IPS-18c (cell line): ENCODE data around the gene UQCC2.

Source experiments
- H3K4me3 ChIP-seq: 2 replicates; pipeline ENCODE4 v1.7.0; 2013; ENCODE audit warnings: low read depth, mild to moderate bottlenecking, low read length, moderate library complexity; ENCODE audit not compliant: insufficient read depth
- H3K9me3 ChIP-seq: one replicate; pipeline ENCODE4 v1.6.1; 2013; ENCODE audit warnings: mild to moderate bottlenecking, low read length, moderate library complexity; ENCODE audit not compliant: control insufficient read depth, insufficient read depth

Gene UQCC2

DNA sequence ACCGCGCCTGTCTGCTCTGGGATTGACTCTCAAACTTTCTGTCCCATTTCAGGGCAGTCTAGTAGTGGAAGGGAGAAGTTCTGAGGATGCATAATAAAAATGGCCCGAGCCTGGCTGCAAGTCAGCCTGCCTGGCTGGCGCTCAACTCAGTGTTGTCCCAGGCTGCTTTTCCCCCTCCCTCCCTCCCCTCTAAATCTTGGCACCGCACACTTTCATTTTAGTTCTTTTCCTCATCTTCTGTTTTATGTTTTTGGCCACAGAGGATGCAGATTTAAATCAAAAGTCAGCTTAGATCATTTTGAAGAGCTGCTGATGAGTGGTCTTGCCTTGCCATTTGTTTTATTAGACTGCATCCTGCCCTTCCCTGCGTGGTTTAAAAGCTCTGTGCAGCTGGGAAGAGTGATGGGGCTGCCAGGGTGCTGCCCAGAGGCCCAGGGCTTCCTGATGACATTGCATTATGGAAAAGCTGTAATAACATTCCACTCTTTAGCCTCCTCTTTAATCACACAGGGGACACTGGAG, 6.5 kb upstream of the UQCC2 start:
- Histone ChIP-seq H3K4me3 (no peak overlapping the region), H3K9me3 (no peaks in the 10 kb centered on the region)

DNA sequence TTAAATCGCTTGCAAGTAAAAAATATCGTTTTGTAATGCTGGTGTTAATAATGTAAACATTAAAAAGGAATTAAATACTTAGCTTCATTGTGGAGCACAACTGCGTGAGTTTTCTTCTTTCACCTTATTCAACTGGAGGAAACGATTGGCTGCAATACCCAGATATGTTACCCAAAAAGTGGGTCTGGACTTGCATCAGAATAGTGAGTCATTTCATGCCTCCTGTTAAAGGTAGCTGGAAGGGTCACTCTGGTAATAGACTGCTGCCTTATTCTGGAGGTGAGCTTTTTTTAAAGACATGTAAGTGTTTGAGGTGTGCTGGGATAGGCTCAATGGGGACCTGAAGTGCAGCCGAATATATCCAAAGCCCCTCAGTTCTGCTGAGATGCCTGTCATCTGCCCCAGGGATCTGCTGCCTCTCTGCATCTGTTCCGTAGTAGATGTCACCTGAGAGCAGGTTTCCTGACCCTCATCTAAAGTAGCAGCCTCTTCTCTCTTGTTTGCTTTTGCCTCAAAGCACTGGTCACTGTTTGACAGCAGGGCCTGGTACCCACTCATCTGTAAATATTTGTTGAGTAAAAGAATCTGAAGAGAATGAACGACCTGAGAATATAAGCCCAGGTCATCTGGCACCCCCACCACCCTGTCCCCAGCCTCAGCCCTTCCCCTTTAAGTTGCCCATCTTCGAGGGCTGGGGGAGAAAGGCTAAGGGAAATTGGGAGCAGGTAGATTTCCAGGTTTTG, 5.6 kb upstream of the UQCC2 start:
- Histone ChIP-seq H3K4me3 (no peak overlapping the region), H3K9me3 (no peaks in the 10 kb centered on the region)

DNA sequence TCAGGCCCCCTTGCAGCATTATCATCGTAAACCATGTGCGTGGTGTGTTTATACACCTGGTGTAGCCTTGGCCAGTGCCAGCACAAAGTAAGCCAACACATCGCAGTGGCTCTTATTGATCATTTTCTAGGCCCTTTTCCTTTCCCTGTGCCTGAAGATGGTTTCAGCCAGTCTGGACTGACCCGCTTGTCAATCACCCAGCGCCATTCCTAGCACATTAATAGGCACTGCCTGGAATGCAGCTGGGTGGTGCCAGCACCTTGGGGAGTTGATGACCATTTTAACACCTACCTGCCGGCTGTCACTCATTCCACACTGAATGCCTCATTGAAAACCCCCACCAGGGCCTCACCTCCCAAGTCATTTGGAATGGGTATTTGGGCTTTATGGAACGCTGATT, 4.9 kb upstream of the UQCC2 start:
- no peaks in the 10 kb centered on the region for H3K9me3 ChIP-seq
- H3K4me3 ChIP-seq = no peak overlapping the region

DNA sequence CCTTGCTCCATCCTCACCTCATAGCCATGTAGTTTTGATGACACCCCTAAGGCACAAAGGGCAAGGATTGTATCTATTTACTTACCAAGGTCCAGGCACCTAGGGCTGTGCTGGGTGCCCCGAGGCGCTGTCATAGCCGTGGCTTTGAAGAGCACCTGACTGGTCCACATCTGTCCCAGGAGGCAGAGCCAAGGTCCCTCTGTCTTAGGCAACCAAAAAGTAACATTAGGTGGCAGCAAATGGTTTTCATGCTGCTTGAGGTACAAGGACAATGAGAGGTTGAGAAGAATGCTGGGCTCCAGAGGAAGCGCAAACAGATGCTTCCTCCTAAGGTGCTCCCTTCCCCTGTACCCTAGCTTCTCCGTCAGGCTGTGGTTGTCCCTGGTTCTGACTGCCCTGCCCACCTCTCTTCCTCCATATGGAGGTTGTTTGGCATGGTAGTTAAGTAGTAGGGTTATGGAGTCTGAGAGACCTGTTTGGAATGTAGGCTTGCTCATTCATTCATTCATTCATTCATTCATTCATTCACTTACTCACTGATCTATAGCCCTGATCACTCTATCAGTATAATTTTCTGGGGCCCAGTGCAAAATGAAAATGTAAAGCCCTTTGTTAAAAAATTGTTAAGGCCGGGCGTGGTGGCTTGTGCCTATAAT, 3.0 kb upstream of the UQCC2 start:
- Histone ChIP-seq H3K4me3 (no peak overlapping the region), H3K9me3 (no peaks in the 10 kb centered on the region)

DNA sequence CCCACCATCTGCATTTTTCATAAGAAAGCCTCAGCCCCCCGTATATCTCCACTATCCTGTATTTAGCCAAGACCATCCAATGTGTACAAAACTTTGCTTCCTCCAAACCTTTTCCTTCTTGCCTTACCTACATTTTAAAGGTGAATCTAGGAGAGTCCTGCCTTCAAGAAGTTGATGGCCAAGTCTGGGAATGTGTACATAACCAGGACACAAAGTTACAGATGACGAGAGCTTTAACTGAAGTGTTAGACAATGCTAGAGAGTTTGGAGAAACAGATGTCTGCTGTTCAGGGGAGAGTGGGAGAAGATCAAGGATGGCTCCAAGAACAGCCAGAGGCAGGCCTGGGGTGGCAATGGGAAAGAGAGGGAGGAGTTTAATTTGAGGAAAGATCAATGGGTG, 2.3 kb upstream of the UQCC2 start:
- Histone ChIP-seq H3K9me3 (no peaks in the 10 kb centered on the region), H3K4me3 (no peak overlapping the region)

DNA sequence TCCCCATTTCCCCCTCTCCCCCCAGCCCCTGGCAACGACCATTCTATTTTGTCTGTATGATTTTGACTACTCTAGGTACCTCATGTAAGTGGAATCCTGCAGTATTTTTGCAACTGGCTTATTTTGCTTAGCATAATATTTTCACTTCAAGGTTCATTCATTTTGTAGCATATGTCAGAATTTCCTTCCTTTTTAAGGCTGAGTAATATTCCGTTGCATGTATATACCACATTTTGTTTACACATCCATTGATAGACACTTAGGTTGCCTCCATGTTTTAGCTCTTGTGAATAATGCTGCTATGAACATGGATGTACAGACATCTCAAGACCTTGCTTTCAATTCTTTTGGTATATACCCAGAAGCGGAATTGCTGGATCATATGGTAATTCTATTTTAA, 1.4 kb upstream of the UQCC2 start:
- no peak overlapping the region for H3K4me3 ChIP-seq

DNA sequence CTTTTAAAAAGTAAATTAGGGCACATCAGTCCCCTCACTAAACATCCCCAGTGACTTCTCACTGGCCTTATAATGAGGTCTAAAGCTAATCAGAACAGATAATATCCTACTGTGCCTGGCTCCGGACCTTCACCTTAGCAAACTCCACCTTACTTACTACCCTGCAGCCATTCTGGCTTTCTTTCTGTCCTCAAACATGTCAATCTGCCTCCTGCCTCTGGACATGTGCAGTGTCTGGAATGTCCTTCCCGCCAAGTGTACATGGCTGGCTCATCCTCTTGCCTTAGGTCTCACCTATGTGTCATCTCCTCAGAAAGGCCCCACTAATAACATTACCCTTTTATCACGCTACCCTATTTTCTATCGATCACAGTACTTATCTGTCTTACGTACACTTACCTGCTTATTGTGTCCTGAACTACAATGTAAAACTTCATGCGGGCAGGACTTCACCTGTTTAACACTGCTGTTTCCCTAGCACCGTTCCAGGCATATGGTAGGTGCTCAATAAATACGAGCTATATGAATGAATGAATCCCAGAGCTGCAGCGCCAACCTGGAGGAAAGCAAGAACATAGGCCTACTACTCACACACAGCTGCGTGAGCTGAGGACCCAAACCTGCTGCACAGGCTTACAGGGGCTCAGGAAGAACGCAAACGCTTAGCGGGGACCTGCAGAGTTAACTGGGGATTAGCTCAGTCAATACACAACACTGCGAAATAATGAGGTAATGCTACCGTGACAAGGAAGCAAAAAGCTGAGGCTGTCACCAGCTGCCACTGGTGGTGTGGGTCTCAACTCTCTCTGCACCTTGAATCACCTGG, 991 bp downstream of the UQCC2 start:
- peak overlapping the region; percentile 96 for H3K4me3 ChIP-seq
- H3K9me3 ChIP-seq = no peaks in the 10 kb centered on the region

More for the DNA sequence above, 1.4 kb upstream of the UQCC2 start:
- H3K9me3 ChIP-seq = no peaks in the 10 kb centered on the region

DNA sequence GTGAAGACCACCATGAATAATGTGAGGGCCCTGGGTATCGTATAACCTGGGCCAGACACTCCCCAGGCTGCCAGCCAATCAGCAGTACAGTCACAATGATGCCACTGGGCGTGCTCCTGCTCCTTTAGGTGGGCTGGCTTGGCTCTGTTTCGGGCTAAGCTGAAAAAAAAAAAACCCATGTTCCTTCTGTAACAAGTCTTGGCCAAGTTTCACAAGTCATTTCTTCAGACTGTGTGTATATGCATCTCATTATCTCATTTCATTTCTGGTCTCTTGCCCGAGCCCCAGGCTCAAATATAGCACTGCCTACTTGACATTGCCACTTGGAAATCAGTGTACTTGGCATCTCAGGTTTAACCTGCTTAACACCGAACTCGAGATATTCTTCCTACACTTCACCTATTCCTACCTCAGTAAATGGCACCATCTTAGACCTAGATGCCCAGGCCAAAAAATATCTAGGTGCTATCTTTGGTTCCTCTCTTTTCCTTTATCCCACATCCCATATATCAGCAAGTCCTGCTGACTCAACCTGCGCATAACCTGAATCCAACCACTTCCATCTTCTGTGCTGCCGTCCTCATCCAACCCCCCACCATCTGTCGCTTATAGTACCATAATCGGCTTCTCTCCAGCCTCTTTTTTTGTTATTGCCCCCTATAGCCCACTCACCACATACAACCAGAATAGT, 1.8 kb downstream of the UQCC2 start:
- Histone ChIP-seq H3K4me3 (no peak overlapping the region), H3K9me3 (no peaks in the 10 kb centered on the region)

DNA sequence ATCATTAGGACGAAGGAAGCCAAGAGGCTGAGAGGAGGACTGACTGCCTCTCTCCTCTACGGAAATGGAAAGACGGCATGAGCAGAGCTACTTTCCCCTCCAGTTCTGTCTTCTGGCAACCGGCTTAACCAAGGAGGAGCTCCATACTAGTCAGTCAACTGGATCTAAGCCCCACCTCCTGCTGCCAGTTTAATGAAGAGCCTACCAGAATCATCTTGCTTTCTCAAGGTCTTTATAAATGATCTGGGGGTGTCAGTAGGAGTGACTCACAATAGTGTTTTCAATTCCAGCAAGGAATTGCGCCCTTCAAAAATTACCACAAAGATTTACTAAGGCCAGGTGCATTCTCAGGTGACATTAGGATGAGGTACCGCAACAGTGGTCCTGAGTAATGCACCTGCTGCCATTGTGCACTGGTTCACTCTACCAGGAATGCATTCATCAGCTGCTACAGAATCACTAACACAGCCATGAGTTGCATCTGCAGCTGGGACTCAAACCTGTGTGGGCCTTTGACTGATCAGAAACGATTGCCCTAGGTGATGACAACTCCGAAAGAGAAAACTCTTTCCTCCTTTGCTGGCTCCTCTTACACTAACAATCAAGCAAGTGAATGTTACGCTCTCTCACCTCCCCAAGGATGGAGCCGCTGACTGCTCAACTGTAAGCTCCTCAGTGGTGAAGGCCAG, 2.8 kb downstream of the UQCC2 start:
- Histone ChIP-seq H3K4me3 (no peak overlapping the region), H3K9me3 (no peaks in the 10 kb centered on the region)

DNA sequence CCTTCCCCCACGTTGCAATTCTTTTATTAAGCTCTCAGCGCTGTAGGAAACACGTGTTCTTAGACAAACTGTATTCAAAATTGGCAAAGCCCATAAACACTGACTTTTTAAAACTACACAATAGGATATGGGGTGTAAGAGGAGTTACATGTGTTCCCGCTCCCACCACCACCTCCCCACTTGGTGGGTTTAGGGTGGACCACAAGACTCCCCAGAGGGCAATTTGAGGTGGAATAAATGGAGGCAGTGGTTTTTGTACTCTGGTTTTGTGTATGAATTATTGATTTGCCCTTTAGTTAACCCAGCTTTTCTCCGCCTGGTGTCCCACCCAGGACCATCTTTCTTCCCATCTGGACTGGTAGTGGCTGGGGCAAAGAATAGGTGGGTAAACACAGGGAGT, 3.7 kb downstream of the UQCC2 start:
- Histone ChIP-seq H3K9me3 (no peaks in the 10 kb centered on the region), H3K4me3 (no peak overlapping the region)

DNA sequence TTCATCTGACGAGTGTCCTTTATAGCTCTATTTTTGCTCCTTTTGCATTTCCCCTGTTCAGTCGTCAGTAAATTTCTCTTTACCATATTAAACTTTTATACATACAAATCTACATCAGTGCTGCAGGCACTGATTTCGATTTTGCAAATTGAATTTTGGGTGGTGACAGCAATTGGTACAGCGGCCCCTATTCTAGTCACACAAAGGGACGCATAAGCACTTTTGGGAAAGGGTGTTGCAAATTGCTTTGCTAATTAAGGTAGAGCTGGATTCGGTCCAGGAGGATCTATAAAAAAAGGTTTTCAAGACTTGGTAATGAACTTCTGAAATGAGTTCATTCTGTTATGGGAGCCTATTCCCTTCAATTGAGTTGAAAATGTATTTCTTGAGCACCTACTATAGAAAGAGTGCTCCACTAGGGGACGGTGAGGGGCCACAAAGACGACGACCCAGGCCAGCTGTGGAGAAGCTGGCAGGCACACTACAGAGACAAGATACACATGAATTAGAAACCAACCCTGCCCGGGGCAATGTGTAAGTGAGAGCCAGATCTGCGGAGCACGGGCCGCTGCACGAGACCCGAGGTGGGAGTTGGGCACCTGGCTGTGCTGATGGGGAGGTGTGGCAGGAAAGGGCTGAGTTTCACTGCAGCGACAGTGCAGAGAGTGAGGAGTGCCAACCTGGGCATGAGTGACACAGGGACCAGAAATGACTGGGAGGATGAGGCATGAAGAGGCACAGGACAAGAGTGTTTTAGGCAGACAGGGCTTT, 5.4 kb downstream of the UQCC2 start:
- H3K9me3 ChIP-seq = no peaks in the 10 kb centered on the region
- no peak overlapping the region for H3K4me3 ChIP-seq

DNA sequence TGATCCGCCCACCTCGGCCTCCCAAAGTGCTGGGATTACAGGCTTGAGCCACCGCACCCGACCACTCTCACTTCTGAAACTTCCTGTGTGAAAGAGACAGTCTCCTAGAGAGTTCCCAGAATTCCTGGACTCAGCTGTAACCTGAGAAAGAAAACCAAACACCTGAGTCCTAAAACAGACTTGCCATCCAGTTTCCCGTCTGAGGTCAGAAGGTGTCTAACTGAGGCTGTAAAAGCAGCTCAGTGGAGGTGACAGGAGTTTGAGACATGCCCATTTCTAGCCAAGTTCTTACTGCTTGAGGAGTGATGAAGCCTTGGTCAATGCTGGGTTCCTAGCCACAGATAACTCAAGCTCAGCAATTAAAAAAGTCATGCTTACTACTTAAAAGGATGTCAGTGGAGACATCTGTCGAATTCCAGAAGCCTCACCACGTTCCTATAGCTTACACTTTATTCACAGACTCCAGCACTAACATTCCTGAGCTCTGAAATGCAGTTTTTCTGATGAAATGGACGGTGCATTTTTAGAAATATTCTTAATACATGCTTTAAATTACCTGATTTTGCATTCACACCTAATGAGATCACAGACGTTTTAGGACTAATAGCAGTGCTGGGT, 6.1 kb downstream of the UQCC2 start:
- H3K9me3 ChIP-seq = no peaks in the 10 kb centered on the region
- H3K4me3 ChIP-seq = no peak overlapping the region

DNA sequence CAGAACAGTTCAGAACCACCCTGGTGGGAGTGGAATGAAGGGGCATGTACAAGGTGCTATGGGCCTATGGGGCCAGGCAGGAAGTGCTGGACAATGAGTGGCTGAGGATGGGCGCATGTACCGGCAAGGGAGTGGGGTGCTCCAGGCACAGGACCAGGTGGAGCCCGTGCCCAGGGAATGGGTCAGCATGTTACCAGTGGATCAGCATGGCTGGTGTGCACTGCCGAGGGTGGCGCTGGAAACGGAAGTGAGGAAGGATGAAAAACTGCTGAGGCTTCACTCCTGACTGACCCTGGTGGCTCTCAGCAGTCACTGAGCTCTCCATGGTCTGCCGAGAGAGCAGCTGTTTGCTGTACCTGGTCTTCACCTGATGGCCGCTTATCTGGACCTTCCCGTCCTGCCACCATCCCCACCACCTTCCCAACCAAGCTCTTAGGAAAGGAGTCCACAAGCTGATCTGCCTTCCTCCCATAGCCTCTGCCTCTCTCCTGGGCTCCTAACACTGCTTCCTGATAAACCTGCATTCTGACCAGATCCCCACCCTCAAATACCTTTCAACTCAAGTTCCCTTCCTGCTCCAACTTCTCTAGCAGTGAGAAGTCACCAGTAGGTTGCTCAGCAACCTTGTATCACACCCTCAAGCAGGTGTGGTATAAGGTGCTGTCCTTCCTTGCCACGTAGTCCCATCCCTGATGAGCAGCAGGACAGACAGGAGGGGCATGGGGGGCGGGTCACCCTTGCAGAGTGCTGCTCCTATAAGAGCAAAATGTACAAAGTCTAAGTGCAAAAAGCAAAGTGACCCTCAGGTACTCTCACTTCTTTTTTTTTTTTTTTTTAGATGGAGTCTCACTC, 7.1 kb downstream of the UQCC2 start:
- Histone ChIP-seq H3K4me3 (no peak overlapping the region), H3K9me3 (no peaks in the 10 kb centered on the region)

DNA sequence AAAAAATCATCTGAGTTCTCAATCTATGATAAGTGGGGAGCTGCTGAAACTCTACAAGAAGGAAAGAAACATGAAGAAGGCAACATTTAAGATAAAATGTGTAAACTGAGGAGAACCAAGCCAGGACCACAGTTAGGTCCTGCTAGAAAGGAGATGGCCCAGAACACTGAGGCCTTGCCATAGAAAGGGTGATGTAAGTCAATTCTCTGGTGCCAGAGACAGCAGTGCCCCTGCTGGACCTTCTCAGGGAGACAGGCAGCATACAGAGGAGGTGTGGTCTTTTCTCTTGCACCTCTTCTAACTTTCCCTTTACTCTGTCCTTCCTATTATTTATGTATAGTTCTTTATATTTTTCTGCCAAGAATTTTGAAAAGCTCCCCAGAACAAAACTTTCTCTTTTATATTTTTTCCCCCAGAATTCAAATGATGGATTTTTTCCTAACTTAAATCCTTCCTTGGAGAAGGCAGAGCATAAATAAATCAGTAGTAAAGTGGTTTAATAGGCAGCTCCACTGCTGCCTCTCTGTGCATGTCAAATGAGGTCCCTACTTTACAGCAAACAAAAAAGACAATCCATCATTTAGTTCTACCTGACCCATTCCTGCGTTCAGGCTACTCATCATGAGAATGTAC, 9.0 kb downstream of the UQCC2 start:
- no peaks in the 10 kb centered on the region for H3K9me3 ChIP-seq
- H3K4me3 ChIP-seq = no peak overlapping the region
